ENCODE measurements around the gene PCLO.

- no peak for TF ChIP-seq CTCF (IDR thresholded peaks at IDR 0.05)
- TF ChIP-seq POLR2A (IDR thresholded peaks at IDR 0.05) = no peak
Measured at GRCh38 chr7:82964150-82964882, 198.4 kb downstream of the PCLO start.
